Measurements from ENCODE around the gene MECR. TPM values are rescaled to one million over a fixed set of nuclear protein-coding genes. Genes with fewer than 3 reads are reported as not detected.

The MECR gene
- total and polyA plus RNA-seq, 10 of the 15 experiments (the other 5 are each of a cell fraction or from before 2014, with no cell fraction given): 7.6 to 66.3 (median 38.7) TPM

- no peaks in the 10 kb centered on the region for H3K79me2 ChIP-seq (ENCODE audit: control insufficient read depth, insufficient read depth, low read length)
- ChIA-PET POLR2A (no interaction called here), SMC1A (ENCODE audit: uncharacterized antibody, unreplicated experiment) (no interaction called here), CTCF (interaction anchor here (0.5 kb wide), 1 partner anchor 363 kb away, joined by 3 read pairs; no protein-coding TSS in a partner anchor), RAD21 (ENCODE audit: unreplicated experiment) (no interaction called here)
- H3K9me3 ChIP-seq (replicated peaks; ENCODE audit: control insufficient read depth, insufficient read depth, low read length): no peaks in the 10 kb centered on the region
- FAIRE-seq: no peak
- H3K36me3 ChIP-seq (ENCODE audit: control insufficient read depth in 2 of 2, insufficient read depth in 2 of 2, low read length in 1 of 2): no peaks in the 10 kb centered on the region
- DNase-seq (ENCODE audit: low read depth, low spot score): no peak
- WGBS (ENCODE audit: insufficient coverage, insufficient replicate concordance, low lambda C conversion rate, missing lambda C conversion rate): 10% methylated on average over 6 of the region's 6 CpGs
- H3K27ac ChIP-seq (ENCODE audit: control insufficient read depth, insufficient read depth): no peak overlapping the region
- H3K4me3 ChIP-seq: no peak overlapping the region
- intact Hi-C loops (cut with micrococcal nuclease; ENCODE audit: unreplicated experiment) (no loop called here), in situ Hi-C loops (cut with MboI) (loop anchor here (10.0 kb wide), 1 partner anchor 600 kb away; no protein-coding TSS in a partner anchor)
- H3K27me3 ChIP-seq (replicated peaks in 1 of 2; ENCODE audit: control insufficient read depth in 2 of 2, insufficient read depth in 2 of 2, low read length in 1 of 2): peaks cover 0 to 2% of the 10 kb centered on the region in 2 experiments; a peak in 1 of 4 replicates
- ATAC-seq: no peak
- no peaks in the 10 kb centered on the region for H4K20me1 ChIP-seq (ENCODE audit: control insufficient read depth, insufficient read depth)
- BruUV-seq (replicated peaks): no TSS peak
- H3K9ac ChIP-seq (ENCODE audit: control insufficient read depth, insufficient read depth, low read length): no peak overlapping the region
- H3K4me2 ChIP-seq (ENCODE audit: control insufficient read depth, insufficient read depth): no peak overlapping the region
- H2AFZ ChIP-seq (ENCODE audit: control insufficient read depth, low read depth, low read length): no peak overlapping the region
- TF ChIP-seq RAD51 (IDR thresholded peaks at IDR 0.05): no peak
- no peak for TF ChIP-seq HDAC2 (IDR thresholded peaks at IDR 0.05)
- no peak for TF ChIP-seq WRNIP1 (IDR thresholded peaks at IDR 0.05; ENCODE audit: borderline replicate concordance, low read depth, low read length)
- TF ChIP-seq BHLHE40 (IDR thresholded peaks at IDR 0.05; ENCODE audit: borderline replicate concordance in 1 of 2, low read depth in 2 of 2, low read length in 1 of 2): no peak
- TF ChIP-seq RB1 (IDR thresholded peaks at IDR 0.05; ENCODE audit: borderline replicate concordance): no peak
- TF ChIP-seq RAD21 (IDR thresholded peaks at IDR 0.05; ENCODE audit: insufficient read depth, low read depth, low read length): no peak
- TF ChIP-seq MTA2 (IDR thresholded peaks at IDR 0.05; ENCODE audit: low read depth): no peak
- no peak for TF ChIP-seq TCF12 (IDR thresholded peaks at IDR 0.05; ENCODE audit: low read depth, low read length)
- TF ChIP-seq SKIL (IDR thresholded peaks at IDR 0.05; ENCODE audit: low read depth, poor library complexity, severe bottlenecking): no peak
- H3K4me1 ChIP-seq (ENCODE audit: control insufficient read depth, insufficient read depth, low read length): no peaks in the 10 kb centered on the region
Measured at GRCh38 chr1:29245261-29245660, 14.5 kb upstream of the MECR start.
